ENCODE data around the gene PCNT.
"Not testable (repeated sequence)": the region's sequence is repeated elsewhere in the genome, so short reads cannot be mapped to it uniquely, and the experiment has no call there.

The PCNT gene

GRCh38 chr21:46362946-46363345 lies 39.0 kb downstream of the PCNT start:
- no peaks in the 10 kb centered on the region for H3K4me1 ChIP-seq (ENCODE audit: insufficient read depth, low read length)
- H3K36me3 ChIP-seq (ENCODE audit: insufficient read depth, low read length), result peaks cover 87% of the 10 kb centered on the region
- no peak overlapping the region for H3K4me3 ChIP-seq (ENCODE audit: low read length)
- 91% methylated on average over 15 of the region's 15 CpGs for WGBS
- no peak overlapping the region; the same call in 1 of the 2 replicates for H3K27ac ChIP-seq (ENCODE audit: low read depth, low read length)
- no peaks in the 10 kb centered on the region for H3K27me3 ChIP-seq (ENCODE audit: insufficient read depth, low read length)
- H3K9me3 ChIP-seq (ENCODE audit: insufficient read depth, low read depth, low read length), result no peaks in the 10 kb centered on the region
- no peak overlapping the region for H3K9ac ChIP-seq (ENCODE audit: low read depth, low read length)

DNA sequence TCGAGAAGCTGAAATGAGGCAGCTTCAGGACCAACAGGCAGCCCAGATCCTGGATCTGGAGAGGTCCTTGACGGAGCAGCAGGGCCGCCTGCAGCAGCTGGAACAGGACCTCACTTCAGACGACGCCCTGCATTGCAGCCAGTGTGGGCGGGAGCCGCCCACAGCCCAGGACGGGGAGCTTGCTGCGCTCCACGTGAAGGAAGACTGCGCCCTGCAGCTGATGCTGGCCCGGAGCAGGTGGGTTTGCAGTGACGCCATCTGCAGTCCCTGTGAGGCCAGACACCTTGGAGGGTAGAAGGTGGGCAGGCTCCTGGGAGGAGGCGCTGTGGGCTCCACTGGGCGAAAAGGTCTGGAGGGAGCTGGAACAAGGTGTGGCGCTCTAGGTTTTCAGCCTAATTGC lies 39.7 kb downstream of the PCNT start:
- H3K9ac ChIP-seq (ENCODE audit: low read depth, low read length), result no peak overlapping the region
- WGBS, result 95% methylated on average over 16 of the region's 16 CpGs
- H3K36me3 ChIP-seq (ENCODE audit: insufficient read depth, low read length), result peaks cover 87% of the 10 kb centered on the region
- H3K4me1 ChIP-seq (ENCODE audit: insufficient read depth, low read length), result no peaks in the 10 kb centered on the region
- H3K27me3 ChIP-seq (ENCODE audit: insufficient read depth, low read length), result no peaks in the 10 kb centered on the region
- no peak overlapping the region for H3K4me3 ChIP-seq (ENCODE audit: low read length)
- H3K27ac ChIP-seq (ENCODE audit: low read depth, low read length), result no peak overlapping the region
- no peaks in the 10 kb centered on the region for H3K9me3 ChIP-seq (ENCODE audit: insufficient read depth, low read depth, low read length)

DNA sequence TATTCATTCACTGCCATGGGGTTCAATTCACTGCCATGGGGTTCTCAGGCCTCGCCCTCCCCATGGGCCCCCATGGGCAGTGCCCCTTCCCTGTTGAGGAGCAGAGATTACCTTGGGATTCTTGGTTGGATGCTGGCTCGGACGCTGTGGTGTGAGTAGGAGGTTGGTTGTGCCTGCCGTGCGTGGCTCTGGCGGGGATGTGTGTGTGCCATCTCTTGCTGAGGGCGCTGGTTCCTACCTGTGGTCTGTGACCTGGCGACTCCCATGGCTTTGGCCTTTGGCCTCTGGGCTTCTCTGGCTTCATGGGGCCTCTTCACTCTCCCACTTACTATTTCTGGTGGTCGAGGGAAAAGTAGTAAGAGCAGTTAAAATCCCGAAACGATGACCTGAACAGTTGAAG lies 42.1 kb downstream of the PCNT start:
- no peak overlapping the region for H3K9ac ChIP-seq (ENCODE audit: low read depth, low read length)
- H3K27me3 ChIP-seq (ENCODE audit: insufficient read depth, low read length), result no peaks in the 10 kb centered on the region
- H3K27ac ChIP-seq (ENCODE audit: low read depth, low read length), result no peak overlapping the region
- 94% methylated on average over 11 of the region's 11 CpGs for WGBS
- H3K9me3 ChIP-seq (ENCODE audit: insufficient read depth, low read depth, low read length), result no peaks in the 10 kb centered on the region
- no peaks in the 10 kb centered on the region for H3K4me1 ChIP-seq (ENCODE audit: insufficient read depth, low read length)
- peaks cover 74% of the 10 kb centered on the region for H3K36me3 ChIP-seq (ENCODE audit: insufficient read depth, low read length)
- no peak overlapping the region for H3K4me3 ChIP-seq (ENCODE audit: low read length)

DNA sequence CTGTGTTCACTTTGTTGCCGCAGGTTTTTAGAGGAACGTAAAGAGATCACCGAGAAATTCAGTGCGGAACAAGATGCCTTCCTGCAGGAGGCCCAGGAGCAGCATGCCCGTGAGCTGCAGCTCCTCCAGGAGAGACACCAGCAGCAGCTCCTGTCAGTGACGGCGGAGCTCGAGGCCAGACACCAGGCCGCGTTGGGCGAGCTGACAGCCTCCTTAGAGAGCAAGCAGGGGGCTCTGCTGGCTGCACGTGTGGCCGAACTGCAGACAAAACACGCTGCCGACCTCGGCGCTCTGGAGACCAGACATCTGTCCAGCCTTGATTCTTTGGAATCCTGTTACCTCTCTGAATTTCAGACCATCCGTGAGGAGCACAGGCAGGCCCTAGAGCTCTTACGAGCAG lies 42.6 kb downstream of the PCNT start:
- H3K9me3 ChIP-seq (ENCODE audit: insufficient read depth, low read depth, low read length), result no peaks in the 10 kb centered on the region
- WGBS, result 95% methylated on average over 19 of the region's 19 CpGs
- no peaks in the 10 kb centered on the region for H3K27me3 ChIP-seq (ENCODE audit: insufficient read depth, low read length)
- no peak overlapping the region for H3K27ac ChIP-seq (ENCODE audit: low read depth, low read length)
- peaks cover 73% of the 10 kb centered on the region for H3K36me3 ChIP-seq (ENCODE audit: insufficient read depth, low read length)
- no peaks in the 10 kb centered on the region for H3K4me1 ChIP-seq (ENCODE audit: insufficient read depth, low read length)
- H3K9ac ChIP-seq (ENCODE audit: low read depth, low read length), result no peak overlapping the region
- no peak overlapping the region for H3K4me3 ChIP-seq (ENCODE audit: low read length)

DNA sequence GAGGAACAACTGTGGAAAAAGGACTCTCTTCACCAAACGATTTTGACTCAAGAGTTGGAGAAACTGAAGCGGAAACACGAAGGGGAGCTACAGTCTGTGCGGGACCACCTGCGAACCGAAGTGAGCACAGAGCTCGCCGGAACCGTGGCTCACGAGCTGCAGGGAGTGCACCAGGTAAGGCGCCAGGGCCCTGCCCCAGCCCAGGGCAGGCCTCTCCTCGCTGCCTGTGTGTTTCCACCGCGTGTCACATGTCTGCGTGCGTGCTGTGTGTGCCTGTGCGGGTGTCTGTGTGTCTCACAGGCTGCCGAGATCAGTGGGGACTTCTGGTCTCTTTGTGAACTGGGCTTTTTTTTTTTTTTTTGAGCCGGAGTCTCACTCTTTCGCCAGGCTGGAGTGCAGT lies 43.0 kb downstream of the PCNT start:
- no peak overlapping the region for H3K4me3 ChIP-seq (ENCODE audit: low read length)
- H3K4me1 ChIP-seq (ENCODE audit: insufficient read depth, low read length), result no peaks in the 10 kb centered on the region
- H3K27me3 ChIP-seq (ENCODE audit: insufficient read depth, low read length), result no peaks in the 10 kb centered on the region
- no peak overlapping the region for H3K9ac ChIP-seq (ENCODE audit: low read depth, low read length)
- H3K27ac ChIP-seq (ENCODE audit: low read depth, low read length), result no peak overlapping the region
- H3K9me3 ChIP-seq (ENCODE audit: insufficient read depth, low read depth, low read length), result no peaks in the 10 kb centered on the region
- H3K36me3 ChIP-seq (ENCODE audit: insufficient read depth, low read length), result peaks cover 73% of the 10 kb centered on the region
- 95% methylated on average over 20 of the region's 20 CpGs for WGBS

- H3K9me3 ChIP-seq (ENCODE audit: insufficient read depth, low read depth, low read length), result no peaks in the 10 kb centered on the region
- no peak overlapping the region for H3K27ac ChIP-seq (ENCODE audit: low read depth, low read length)
- 93% methylated on average over 11 of the region's 11 CpGs for WGBS
- H3K9ac ChIP-seq (ENCODE audit: low read depth, low read length), result no peak overlapping the region
- no peaks in the 10 kb centered on the region for H3K4me1 ChIP-seq (ENCODE audit: insufficient read depth, low read length)
- no peaks in the 10 kb centered on the region for H3K27me3 ChIP-seq (ENCODE audit: insufficient read depth, low read length)
- H3K4me3 ChIP-seq (ENCODE audit: low read length), result no peak overlapping the region
- peaks cover 59% of the 10 kb centered on the region for H3K36me3 ChIP-seq (ENCODE audit: insufficient read depth, low read length)
Measured at GRCh38 chr21:46368533-46369285, 44.8 kb downstream of the PCNT start.

DNA sequence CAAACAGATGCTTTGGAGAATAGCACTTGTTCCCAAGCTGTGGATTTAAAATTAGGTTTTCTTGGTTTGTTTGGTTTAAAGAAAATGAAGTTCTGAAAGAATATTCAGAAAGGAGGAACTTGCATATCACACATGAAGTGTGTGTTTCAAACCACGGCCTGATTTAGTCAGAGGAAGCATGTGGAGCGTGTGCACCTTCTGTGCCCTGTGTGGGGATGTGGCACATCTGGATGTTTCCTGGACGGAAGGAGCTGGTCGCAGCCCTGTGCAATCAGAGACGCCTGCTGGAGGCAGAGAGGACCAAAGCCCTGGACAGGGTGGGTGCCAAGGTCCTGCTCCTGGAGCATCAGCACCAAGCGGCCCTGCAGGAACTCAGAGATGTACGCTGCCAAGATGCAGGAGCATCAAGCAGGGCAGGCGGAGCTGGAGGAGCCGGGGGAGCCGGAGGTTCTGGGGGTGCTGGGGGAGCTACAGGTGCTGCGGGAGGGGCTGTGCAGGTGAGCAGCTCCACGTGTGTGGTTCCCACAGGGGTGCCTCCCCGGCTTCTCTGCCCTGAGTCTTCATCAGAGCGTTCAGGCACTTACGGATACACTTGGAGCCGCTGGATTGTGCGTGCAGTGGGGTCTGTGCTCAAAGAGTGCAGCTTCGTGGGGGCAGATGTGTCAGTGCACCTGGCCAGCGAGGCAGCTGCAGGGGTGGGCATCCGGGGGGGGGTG lies 45.7 kb downstream of the PCNT start:
- 93% methylated on average over 20 of the region's 20 CpGs for WGBS
- no peaks in the 10 kb centered on the region for H3K9me3 ChIP-seq (ENCODE audit: insufficient read depth, low read depth, low read length)

GRCh38 chr21:46371204-46372013 lies 47.5 kb downstream of the PCNT start:
- Histone ChIP-seq H3K36me3 (ENCODE audit: insufficient read depth, low read length) (peaks cover 35% of the 10 kb centered on the region), H3K9ac (ENCODE audit: low read depth, low read length) (no peak overlapping the region), H3K27ac (ENCODE audit: low read depth, low read length) (no peak overlapping the region), H3K4me3 (ENCODE audit: low read length) (no peak overlapping the region), H3K4me1 (ENCODE audit: insufficient read depth, low read length) (no peaks in the 10 kb centered on the region), H3K9me3 (ENCODE audit: insufficient read depth, low read depth, low read length) (no peaks in the 10 kb centered on the region), H3K27me3 (ENCODE audit: insufficient read depth, low read length) (no peaks in the 10 kb centered on the region)
- 96% methylated on average over 16 of the region's 16 CpGs for WGBS

More for the DNA sequence above, 45.7 kb downstream of the PCNT start:
- Histone ChIP-seq H3K4me1 (ENCODE audit: insufficient read depth, low read length) (no peaks in the 10 kb centered on the region), H3K4me3 (ENCODE audit: low read length) (no peak overlapping the region), H3K27ac (ENCODE audit: low read depth, low read length) (no peak overlapping the region), H3K27me3 (ENCODE audit: insufficient read depth, low read length) (no peaks in the 10 kb centered on the region), H3K36me3 (ENCODE audit: insufficient read depth, low read length) (peaks cover 52% of the 10 kb centered on the region), H3K9ac (ENCODE audit: low read depth, low read length) (no peak overlapping the region)

GRCh38 chr21:46372014-46372485 lies 48.1 kb downstream of the PCNT start:
- H3K9ac ChIP-seq (ENCODE audit: low read depth, low read length), result no peak overlapping the region
- 94% methylated on average over 7 of the region's 7 CpGs for WGBS
- no peaks in the 10 kb centered on the region for H3K27me3 ChIP-seq (ENCODE audit: insufficient read depth, low read length)
- no peak overlapping the region for H3K27ac ChIP-seq (ENCODE audit: low read depth, low read length)
- no peaks in the 10 kb centered on the region for H3K9me3 ChIP-seq (ENCODE audit: insufficient read depth, low read depth, low read length)
- peaks cover 29% of the 10 kb centered on the region for H3K36me3 ChIP-seq (ENCODE audit: insufficient read depth, low read length)
- no peak overlapping the region for H3K4me3 ChIP-seq (ENCODE audit: low read length)
- no peaks in the 10 kb centered on the region for H3K4me1 ChIP-seq (ENCODE audit: insufficient read depth, low read length)

DNA sequence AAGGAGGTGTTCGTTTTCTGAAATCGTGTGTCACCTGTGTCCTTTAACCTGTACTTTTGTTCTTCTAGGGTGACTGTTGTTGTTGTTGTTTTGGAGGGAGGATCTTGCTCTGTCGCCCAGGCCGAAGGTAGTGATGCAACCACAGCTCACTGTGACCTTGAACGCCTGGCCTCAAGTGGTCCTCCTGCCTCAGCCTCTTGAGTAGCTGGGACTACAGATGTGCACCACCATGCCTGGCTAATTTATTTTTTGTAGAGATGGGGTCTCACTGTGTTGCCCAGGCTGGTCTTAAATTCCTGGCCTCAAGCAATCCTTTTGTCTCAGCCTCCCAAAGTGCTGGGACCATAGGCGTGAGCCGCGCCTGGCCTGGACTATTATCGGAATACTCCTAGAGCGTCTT lies 49.0 kb downstream of the PCNT start:
- not testable (repeated sequence) for H3K4me3 ChIP-seq (ENCODE audit: low read length); H3K27me3 ChIP-seq (ENCODE audit: insufficient read depth, low read length); H3K4me1 ChIP-seq (ENCODE audit: insufficient read depth, low read length); H3K9ac ChIP-seq (ENCODE audit: low read depth, low read length); H3K9me3 ChIP-seq (ENCODE audit: insufficient read depth, low read depth, low read length); H3K27ac ChIP-seq (ENCODE audit: low read depth, low read length)
- peaks cover 21% of the 10 kb centered on the region for H3K36me3 ChIP-seq (ENCODE audit: insufficient read depth, low read length)
- 92% methylated on average over 10 of the region's 10 CpGs for WGBS

Data from HUES64 (cell line).